SW480 (cell line): ENCODE results near the gene FDX1.

Experiments
- DNase-seq: peaks from one replicate; pipeline ENCODE4 v3.0.0-alpha.2; 2016; ENCODE audit warnings: low spot score

FDX1 gene

DNA sequence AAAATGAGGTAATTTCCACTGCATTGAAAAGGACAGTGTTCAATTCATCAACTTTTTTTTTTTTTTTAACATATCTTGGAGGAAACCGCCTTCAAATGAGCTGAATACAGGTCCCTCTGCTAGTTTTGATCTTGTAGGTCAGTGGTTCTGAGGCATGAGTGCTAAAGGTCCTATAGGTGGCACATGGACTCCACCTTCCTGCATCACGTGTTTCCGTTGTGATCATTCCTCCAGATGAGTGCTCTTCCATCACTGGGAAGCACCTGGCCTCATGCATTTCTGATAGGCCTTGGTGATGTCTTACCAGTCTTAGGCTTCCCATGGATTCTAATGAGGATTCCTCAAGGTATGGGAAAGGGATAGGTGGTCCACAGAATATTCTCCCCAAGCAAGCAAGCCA lies 37.8 kb downstream of the FDX1 start:
- DNase-seq, result no peak

DNA sequence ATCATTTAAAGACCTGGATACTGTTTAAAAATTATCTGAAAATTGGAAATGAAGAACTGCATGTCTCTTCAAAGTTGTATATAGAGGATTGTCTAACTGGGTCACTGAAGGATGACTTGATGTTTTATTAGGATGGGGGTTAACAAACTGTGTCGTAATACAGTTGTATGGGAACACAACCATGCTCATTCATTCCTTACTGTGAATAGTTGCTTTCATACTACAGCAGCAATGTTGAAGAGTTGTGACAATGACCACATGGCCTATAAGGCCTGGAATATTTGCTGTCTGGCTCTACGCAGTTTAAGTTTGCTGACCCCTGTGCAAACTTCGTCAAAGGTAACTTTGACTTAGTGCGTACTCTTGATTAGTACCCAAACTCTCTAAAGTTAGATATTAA lies 38.4 kb downstream of the FDX1 start:
- DNase-seq, result no peak

DNA sequence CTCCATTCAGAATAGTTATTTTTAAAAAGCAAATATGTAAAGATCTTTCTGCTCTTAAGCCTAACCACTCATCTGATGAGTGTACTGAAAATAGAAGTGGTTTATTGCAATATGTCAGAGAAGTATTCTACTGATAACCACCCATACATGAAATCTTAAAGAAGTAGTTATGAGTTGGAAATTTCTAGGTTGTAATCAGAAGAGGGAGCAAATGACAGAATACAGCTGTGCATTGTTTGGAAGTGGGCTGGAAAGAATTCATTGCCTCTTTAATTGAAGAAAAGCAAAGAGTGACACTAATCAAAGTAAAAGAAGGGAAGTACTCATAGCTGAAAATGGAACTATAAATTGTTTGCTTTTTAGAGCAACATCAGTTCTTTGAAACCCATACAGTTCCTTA lies 39.4 kb downstream of the FDX1 start:
- no peak for DNase-seq

DNA sequence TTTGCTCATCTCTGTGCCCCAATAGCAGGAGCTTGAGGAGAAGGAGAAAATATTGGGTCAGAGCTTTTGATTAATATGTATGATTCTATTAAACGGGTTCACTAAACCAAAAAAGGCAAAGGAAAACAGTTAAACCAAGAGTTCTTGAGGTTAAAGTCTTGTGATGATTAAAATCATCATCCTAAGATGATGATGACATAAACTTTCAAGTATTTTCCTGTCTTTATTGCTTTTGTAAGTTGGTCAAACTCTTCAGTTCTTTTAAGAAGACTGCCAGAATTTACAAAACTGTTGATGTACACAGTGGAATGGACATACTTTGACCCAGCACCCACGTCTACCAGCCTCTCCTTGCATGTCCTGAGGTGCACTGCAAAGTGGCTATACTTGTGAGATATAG lies 41.0 kb downstream of the FDX1 start:
- no peak for DNase-seq

DNA sequence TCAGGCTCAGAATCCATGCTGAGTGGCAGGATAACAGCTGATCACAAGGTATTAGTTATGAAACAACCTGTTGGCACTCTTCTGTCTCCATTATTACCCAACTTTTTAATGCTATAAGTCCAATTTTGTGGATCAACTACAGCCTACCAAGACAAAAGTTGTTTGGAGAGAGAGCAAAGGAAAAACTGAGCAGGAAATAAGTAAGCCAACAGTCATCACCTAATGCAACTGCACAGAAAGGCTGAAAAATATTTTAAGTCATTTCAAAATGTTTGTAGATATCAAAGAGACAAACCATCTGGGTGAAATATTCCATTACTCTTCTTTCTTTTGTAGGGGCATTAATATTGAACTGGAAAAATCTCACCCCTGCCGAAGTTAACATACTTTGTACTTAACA lies 41.6 kb downstream of the FDX1 start:
- no peak for DNase-seq

DNA sequence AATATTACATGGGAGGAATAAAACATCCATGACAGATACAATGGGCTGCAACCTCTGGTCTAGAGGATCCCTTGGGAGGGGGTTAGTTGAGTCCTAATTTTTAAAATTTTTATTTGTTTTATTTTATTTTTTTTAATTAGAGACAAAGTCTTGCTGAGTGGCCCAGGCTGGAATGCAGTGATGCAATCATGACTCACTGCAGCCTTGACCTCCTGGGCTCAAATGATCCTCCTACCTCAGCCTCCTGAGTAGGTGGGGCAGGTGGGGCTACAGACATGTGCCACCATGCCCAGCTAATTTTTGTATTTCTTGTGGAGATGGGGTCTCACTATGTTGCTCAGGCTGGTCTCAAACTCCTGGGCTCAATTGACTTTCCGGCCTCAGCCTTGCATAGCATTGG lies 43.1 kb downstream of the FDX1 start:
- no peak for DNase-seq

DNA sequence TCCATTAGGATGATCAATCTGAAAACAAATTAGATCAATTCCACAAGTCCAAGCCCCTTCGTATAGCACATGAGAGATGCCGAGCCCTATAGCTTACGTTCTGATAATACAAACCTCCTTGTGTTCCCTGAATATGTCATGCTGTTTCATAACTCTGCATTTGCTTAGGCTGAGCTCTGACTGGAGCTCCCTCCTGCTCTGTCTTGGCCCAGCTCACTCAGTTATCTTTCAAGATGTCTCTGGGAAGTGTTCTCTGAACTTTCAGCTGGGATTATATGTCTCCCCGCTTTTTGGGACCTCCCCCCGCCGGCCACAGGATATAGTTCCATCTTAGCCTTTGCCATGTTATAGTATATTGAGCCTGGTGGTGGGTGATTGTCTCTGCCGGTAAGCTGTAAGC lies 44.0 kb downstream of the FDX1 start:
- no peak for DNase-seq

DNA sequence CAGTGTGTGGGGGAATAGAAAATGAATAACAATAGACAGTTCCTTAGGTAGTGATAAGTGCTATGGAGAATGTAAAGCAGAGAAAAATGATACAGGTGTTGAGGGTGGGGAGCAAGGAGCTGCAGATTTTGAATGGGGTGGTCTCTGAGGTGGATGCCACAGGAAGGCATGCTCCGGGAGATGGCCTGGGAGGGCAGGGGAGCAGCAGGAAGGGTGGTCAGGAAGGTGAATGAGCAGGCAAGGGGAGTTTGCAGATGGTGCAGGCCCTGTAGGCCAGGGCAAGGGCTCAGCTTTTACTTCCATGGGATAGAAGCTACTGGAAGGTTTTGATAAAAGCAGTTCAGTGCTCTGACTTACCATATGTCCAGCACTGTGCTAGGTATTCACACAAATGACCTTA lies 44.8 kb downstream of the FDX1 start:
- DNase-seq, result no peak

DNA sequence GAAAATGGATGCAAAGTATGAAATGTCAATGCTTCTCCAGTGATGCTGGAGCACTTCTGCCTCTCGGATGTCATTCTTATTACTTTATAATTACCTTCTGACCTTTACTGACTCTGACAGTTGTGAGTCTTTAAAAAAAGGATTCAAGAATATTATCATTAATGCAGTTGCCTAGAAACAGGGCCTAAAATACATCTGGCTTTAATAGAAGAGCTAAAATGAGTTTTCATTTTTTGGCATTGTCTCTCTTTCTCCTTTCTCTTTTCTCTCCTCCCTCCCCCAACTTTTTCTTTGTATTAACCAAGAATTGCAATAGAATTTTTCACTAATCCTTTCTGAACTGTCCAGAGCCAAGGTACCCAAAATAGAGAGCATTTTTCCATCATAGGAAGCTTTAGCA lies 45.9 kb downstream of the FDX1 start:
- DNase-seq, result no peak

DNA sequence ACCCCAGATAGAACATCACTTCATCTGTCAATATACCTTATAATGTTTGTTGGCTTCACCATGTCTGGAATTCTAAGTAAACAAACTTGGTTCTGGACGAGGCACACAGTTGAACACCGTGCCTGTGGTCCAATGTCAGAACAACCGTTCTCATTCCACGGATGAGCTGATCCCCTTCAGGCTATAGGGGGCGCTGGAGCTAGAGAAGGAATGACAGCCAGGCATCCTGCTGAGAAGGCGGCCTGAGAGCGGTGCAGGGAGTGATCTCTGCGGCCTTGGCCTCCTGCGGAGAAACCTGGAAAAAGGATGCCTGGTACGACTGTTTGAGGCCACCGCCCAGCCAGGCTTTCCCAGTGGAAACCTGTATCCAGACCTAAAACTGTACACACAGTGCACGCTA lies 48.7 kb downstream of the FDX1 start:
- DNase-seq, result no peak

DNA sequence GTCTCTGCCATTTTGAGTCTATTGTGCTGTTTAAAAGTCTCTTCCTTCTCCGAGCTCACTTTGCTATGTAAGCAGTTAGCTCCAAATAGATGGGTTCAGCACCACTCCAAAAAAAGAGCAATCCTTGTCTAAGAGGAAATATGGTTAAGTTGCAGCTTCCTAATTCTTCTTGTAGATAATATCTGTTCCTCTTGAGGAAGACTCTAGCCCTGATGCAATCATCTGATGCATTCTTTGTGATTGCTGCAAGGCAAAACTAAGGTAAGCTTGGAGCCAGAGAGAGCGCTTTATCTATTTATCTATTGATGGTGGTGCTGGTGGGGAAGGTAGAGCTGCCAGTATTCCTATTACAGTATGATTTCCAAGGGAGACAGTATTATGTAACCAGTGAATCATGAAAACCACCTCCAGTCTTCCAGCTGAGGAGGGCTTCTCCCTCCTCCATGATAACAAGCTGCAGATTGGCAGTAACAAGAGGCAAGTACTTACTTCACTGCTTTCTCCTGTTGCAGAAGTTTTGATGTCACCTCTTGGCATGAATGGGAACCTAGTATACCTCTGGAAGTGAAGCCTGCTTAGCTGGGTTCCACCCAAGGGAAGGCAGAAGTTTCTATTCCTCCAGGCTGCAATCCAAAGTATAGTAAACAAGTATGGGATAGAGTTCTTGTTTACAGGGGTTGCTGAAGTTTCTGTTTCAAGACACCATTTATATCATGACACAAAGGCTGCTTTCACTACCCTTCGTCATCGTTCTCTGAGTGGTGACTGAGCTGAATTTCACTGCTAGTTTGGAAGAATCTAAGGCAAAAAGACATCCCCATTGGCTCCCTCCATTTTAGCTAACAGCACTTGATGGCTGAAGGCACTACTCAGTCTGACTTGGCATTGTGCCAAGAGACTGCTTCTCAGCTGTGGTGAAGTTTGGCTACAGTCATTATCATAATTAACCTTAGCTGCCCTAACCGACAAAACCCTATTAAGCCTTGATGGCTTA lies 49.7 kb downstream of the FDX1 start:
- DNase-seq, result peak; percentile 5

DNA sequence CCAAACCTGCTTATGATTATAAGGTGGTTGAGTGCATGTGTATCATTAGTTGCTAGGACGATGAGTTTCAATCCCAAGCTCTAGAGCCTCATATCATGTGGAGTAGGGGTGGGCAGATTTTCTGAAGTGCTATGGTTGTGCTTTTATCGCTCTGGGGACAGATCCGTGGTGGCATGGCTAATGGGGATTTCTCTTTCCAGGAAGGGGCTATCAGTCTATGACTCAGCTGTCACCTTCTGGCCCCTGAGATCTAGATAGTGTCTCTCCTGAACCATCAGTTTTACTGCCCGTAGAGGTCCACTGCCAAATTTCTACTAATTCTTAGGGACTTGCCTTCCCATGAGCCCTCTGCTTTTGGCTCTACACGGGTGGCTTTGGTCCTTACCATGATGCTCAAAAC lies 51.8 kb downstream of the FDX1 start:
- DNase-seq, result no peak

DNA sequence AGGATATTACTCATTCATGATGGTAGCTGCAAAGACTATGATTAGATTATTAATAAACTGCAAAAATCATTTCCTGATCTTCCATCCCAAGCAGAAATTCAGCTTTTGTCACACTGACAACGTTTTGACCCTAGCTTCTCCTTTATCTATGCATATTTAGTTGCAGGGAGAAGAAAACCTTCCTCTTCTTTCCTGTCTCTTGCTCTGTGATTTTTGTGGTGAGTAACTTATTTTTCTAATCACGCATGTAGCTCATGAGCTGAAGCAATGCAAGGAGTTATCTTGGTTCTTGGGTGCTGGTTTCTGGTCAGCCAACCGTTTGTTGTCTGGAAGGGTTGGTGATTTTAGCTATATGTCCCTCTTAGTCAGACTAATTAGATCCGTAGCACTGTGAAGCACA lies 56.4 kb downstream of the FDX1 start:
- DNase-seq, result no peak

DNA sequence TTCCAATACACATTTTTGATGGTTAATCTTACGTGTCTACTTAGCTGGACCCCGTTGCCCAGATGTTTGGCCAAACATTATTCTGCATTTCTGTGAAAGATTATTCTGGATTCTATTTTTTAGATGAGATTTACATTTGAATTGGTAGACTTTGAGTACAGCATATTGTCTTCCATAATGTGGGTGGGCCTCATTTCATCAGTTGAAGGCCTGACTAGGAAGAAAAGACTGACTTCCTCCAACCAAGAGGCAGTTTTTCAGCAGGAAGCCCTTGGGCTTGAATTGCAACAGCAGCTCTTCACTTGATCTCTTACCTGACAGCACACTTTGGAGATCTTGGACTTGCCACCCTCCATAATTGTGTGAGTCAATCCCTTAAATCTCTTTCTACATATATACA lies 58.7 kb downstream of the FDX1 start:
- no peak for DNase-seq

DNA sequence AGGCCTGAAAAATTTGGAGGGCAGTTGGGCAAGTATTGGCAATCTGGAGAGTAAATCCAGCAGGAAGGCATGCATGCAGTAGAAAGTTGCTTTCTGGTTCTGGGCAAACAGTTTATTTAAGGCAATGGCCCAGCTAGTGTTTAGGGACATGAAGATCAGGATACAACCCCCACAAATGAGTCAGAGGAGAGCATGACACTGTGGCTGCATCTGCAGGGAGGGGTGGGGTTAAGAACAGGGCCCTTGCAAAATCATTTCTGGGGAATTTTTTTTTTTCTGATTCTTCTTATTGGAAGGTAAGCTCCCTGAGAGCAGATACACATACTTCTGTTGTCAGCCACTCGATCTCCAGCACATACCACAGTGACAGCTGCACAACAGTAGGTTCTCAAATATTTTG lies 61.1 kb downstream of the FDX1 start:
- DNase-seq, result peak; percentile 13

DNA sequence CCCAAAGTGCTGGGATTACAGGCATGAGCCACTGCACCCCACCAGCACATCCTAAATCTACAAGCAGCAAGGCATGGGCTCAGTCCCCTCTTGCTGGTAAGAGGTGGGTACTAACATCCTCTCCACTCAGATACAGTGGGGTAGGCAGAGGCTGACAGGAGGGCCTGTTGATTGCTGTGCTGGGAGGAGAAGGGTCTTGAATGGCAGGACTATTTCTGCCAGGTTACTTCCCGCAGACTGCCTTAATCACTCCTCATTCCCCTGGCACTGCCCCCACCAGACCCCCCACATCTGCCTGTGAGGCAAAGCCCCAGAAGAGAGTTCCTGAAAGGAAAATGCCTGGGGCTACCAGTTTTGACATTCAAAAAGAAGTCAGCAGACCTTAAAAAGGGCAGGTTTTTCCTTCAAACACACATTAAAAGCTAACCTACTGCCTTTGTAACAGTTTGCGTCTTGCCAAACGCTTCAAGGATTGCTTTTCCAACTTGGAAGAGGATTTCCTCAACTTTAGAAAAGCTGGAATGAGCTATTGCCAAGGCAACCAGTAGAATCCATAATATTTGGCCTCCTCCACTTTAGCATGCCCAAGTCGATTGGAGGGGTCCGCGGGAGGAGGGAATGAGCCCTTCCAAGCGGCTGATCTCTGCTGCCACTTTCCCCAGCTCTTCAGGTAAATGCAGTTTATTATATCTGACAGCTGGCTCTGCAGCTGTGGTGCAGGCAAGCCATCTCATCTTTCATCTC lies 62.0 kb downstream of the FDX1 start:
- DNase-seq, result no peak

DNA sequence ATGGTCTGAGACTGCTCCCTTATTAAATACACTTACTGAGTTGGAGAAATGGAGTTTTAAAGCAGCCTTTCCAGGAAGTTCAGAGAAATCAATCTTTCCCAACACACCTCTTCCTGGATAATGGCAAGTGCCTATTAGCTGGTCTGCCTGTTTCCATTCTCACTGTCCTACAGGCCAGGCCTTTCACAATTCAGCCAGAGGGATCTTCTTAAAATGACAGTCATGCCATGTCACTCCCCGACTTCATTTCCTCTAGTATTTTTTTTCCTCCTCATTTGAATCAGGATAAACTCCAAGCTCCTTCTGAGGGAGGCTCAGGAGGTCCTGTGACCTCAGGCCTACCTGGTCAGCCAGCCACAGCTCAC lies 62.6 kb downstream of the FDX1 start:
- no peak for DNase-seq

DNA sequence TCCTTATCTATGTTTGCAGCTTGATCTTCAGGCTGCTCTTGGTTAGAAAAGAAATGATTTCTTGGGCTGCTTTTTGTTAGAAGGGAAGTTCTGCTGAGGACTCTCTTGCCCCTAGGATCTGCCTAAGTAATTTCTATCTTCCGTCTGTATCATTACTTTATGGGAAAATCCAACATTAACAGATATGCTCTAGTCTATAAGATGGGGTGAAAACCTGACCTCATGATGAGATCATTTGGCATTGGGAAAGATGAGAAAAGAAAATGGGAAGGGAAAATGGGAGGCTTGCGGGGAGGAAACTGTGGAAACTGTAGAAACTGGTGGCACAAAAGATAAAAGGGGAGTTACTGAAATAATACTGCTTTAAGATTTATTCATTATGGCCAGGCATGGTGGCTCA lies 63.6 kb downstream of the FDX1 start:
- no peak for DNase-seq

DNA sequence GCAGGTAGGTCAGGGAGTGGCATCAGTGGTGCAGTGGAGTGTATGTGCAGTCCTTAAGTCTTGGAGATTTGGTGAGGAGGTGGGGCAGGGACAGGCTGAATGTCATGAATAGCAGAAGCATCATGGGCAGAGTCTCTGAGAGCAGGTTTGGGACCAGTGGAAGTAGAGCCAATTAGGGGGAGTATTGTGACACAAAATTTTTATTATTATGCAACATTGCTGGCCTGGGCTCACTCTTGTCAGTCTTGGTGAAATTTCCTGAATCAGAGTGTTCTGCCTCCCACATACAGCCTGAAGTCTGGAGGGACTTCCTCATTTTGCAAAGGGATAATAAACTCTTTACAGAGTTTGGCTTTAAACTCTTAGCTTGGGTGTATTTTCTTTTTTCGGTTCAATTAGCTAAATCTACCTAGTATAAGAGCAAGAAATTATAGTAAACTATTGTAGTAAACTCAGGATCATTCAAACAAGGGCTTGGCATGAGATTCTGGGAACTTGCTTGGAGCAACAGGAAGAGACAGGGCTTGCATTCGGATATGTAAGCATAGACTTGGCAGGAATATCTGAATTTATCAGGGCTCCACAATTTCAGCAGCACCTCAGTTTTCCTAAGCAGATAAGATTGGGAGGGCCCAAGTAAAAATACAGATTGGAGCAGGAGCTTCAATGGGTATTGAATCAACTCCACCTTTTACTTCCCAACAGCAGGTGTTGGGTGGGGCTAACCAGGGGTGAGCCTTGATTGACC lies 67.7 kb downstream of the FDX1 start:
- DNase-seq, result no peak

DNA sequence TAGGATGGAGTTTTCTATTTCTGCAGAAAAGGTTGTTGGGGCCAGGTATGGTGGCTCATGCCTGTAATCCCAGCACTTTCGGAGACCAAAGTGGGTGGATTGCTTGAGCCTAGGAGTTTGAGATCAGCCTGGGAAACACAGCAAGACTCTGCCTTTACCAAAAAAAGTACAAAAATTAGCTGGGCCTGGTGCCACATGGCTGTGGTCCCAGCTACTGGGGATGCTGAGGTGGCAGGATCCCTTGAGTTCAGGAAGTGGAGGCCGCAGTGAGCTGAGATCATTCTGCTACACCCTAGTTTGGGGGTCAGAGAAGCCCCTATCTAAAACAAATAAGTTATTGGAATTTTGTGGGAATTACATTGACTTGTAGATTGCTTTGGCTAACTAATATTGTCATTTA lies 71.7 kb downstream of the FDX1 start:
- DNase-seq, result no peak

DNA sequence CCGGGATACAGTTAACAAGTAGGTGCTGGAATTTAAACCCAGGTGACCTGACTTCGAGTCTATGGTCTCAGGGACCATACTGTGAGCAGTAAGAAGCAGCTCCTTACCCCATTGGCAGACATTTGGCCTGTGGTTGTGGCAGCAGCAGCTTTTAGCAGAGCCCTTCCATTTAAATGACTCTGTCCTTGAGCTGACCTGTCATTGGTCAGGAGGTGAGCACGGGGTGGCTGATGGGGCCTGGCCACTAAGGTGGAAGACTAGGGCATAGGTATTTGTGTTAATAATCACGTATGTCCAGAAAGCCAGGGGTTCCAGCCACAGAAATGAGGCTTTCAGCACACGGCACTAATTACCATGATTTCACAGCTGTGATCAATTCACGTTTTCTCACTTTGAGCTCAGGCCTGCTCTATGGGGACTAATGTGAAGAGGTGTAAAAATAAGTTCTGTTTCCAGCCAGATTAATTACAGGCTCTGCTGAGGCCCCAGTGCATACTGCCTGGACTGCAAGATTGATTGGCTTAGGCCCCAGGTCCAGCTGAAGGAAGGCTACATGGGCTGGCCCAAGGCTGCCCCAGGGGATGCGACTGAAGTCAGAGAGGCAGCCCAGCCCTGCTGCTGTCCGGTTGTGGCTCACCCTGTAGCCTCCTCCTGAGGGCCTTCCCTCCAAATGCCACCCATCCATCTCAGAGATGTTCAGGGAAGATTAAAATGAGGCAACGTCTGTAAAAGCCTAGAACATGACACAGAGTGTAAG lies 76.0 kb downstream of the FDX1 start:
- DNase-seq, result no peak

DNA sequence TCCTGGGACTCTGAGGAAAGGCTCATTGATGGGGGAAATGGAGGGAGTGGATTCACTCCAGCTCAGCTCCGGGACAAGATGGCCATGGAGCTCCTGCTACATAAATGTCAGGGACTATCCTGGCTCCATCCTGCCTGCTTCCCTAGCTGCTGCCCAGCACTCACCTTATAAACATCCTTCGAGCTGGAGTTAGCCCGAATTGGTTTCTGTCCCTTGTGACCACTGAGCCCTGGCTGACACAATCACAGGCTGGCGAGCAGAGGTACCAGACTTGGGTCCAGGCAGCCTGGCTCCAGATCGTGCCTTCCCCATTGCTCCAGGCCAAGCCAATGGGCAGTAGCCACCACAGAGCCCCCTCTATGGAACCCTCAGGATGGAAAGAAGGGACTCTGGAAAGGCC lies 77.6 kb downstream of the FDX1 start:
- DNase-seq, result no peak
